ENCODE results near the gene OR10D3.

DNA sequence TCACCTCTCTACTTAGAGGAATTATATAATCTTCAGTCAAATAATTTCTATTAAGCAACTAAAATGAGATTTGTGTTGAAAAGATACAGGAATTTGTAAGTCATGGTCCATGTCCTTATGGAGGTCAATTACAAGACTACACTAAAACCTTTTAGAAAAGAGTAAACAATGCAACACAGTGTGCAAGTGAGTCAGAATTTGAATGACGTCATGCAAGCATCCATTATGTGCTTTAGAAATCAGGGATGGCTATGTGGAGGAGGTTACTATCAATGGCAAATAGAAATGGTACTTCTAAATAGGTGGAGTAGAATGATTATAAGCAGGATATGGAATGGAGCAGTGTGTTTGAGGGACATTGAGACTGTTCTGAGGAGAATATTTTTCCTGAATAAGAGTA is 16.6 kb downstream of the OR10D3 start:
- TF ChIP-seq MAX (IDR thresholded peaks at IDR 0.05; ENCODE audit: low read depth) (no peak), GABPA (IDR thresholded peaks at IDR 0.05; ENCODE audit: low read depth) (no peak), CHD2 (IDR thresholded peaks at IDR 0.05; ENCODE audit: low read length, partially characterized antibody) (no peak)
- TF ChIP-seq, protein P1, sequence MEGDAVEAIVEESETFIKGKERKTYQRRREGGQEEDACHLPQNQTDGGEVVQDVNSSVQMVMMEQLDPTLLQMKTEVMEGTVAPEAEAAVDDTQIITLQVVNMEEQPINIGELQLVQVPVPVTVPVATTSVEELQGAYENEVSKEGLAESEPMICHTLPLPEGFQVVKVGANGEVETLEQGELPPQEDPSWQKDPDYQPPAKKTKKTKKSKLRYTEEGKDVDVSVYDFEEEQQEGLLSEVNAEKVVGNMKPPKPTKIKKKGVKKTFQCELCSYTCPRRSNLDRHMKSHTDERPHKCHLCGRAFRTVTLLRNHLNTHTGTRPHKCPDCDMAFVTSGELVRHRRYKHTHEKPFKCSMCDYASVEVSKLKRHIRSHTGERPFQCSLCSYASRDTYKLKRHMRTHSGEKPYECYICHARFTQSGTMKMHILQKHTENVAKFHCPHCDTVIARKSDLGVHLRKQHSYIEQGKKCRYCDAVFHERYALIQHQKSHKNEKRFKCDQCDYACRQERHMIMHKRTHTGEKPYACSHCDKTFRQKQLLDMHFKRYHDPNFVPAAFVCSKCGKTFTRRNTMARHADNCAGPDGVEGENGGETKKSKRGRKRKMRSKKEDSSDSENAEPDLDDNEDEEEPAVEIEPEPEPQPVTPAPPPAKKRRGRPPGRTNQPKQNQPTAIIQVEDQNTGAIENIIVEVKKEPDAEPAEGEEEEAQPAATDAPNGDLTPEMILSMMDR (IDR thresholded peaks at IDR 0.05): no peak

Data from SK-N-SH (cell line).